Body of pancreas (tissue), 4 donors: ENCODE results near the gene PYDC2.

Experiments used
- CTCF ChIP-seq, 7 experiments: fragments of 450-650 bp in 4 of 7; fragments of 200-600 bp in 3 of 7; sonication (generic) in 3 of 7; IDR thresholded peaks; one replicate each; pipeline ENCODE4 v1.5.1; 2016 to 2019; ENCODE audit warnings: antibody characterized with exemption in 7 of 7
- POLR2A ChIP-seq, 3 donors: fragments of 450-650 bp; IDR thresholded peaks; one replicate each; pipeline ENCODE4 v1.6.1; 2016; ENCODE audit warnings: antibody characterized with exemption in 3 of 3, mild to moderate bottlenecking in 2 of 3

- TF ChIP-seq CTCF (IDR thresholded peaks at IDR 0.05), result no peak
- no peak for TF ChIP-seq POLR2A (IDR thresholded peaks at IDR 0.05)
These were observed 9.6 kb downstream of the PYDC2 start for GRCh38 chr3:191470545-191470944.
